MCF 10A (cell line): Measurements from ENCODE around the gene DMXL2. TPM values are rescaled to one million over a fixed set of nuclear protein-coding genes. Genes with fewer than 3 reads are reported as not detected.

Source experiments
- BruUV-seq: library from RNA; stranded (reverse); fragments of 400-500 nt; replicated peaks from 2 replicates; lab custom pipeline; 2021; lab: Mats Ljungman, UMichigan
- CTCF ChIA-PET: fragments of 300-600 bp; sonication (Branson Sonifier 250); formaldehyde crosslinking; extraction: SDS; loops from one replicate; lab custom pipeline; 2021; ENCODE audit warnings: antibody characterized with exemption, inconsistent platforms; lab: Yijun Ruan, JAX
- POLR2A ChIA-PET: fragments of 300-600, 350-650 bp; sonication (Branson Sonifier 250); formaldehyde crosslinking; extraction: SDS; loops from one replicate; lab custom pipeline; 2020; ENCODE audit warnings: antibody characterized with exemption, inconsistent platforms; lab: Yijun Ruan, JAX
- DNase-seq: peaks from one replicate; pipeline ENCODE4 v3.0.0-alpha.2; 2018; ENCODE audit not compliant: unreplicated experiment
- H3K27ac Mint-ChIP-seq: one replicate; pipeline ENCODE4 v1.8.0; 2022; ENCODE audit warnings: mild to moderate bottlenecking, low read depth, mixed read lengths; ENCODE audit not compliant: unreplicated experiment
- H3K27me3 Mint-ChIP-seq: one replicate; pipeline ENCODE4 v1.8.0; 2022; ENCODE audit warnings: mixed read lengths; ENCODE audit not compliant: insufficient read depth, unreplicated experiment
- H3K36me3 Mint-ChIP-seq: one replicate; pipeline ENCODE4 v1.8.0; 2022; ENCODE audit warnings: mild to moderate bottlenecking, moderate library complexity, mixed read lengths; ENCODE audit not compliant: insufficient read depth, unreplicated experiment
- H3K4me1 Mint-ChIP-seq: one replicate; pipeline ENCODE4 v1.8.0; 2022; ENCODE audit warnings: mixed read lengths; ENCODE audit not compliant: insufficient read depth, unreplicated experiment
- H3K4me3 Mint-ChIP-seq: one replicate; pipeline ENCODE4 v1.8.0; 2022; ENCODE audit warnings: mild to moderate bottlenecking, moderate library complexity, mixed read lengths; ENCODE audit not compliant: unreplicated experiment
- H3K9me3 Mint-ChIP-seq: one replicate; pipeline ENCODE4 v1.8.0; 2022; ENCODE audit warnings: mixed read lengths; ENCODE audit not compliant: unreplicated experiment
- CTCF ChIP-seq: fragments of 200-600 bp; IDR thresholded peaks from one replicate; pipeline ENCODE4 v1.8.0; 2022; ENCODE audit warnings: antibody characterized with exemption, mild to moderate bottlenecking; ENCODE audit not compliant: unreplicated experiment
- intact Hi-C: fragments of 100-400 bp; cut with micrococcal nuclease; formaldehyde crosslinking; loops from 2 replicates; pipeline ENCODE4 v1.14.1; 2022
- total RNA-seq: library from RNA; stranded (reverse); gene quantifications from 2 replicates; pipeline ENCODE4 v1.2.3, GENCODE V29; 2022

Gene DMXL2
- total RNA-seq, 1 experiment from 2014 or later: 13.6 TPM

- no TSS peak for BruUV-seq
- Mint-ChIP-seq H3K27me3 (no peaks in the 10 kb centered on the region), H3K4me1 (peaks cover 27% of the 10 kb centered on the region), H3K36me3 (no peaks in the 10 kb centered on the region), H3K4me3 (no peak overlapping the region), H3K27ac (no peak overlapping the region), H3K9me3 (no peaks in the 10 kb centered on the region)
- intact Hi-C loops: no loop called here
- ChIA-PET CTCF (no interaction called here), POLR2A (interaction anchor here (1.5 kb wide), 1 partner anchor 19 kb away, joined by 6 read pairs; the partner anchor contains the start of gene DMXL2)
- TF ChIP-seq CTCF: no peak
- DNase-seq: no peak
These were observed 19.6 kb downstream of the DMXL2 start for GRCh38 chr15:51603002-51603401.

- intact Hi-C loops: no loop called here
- Mint-ChIP-seq H3K4me1 (peaks cover 27% of the 10 kb centered on the region), H3K9me3 (no peaks in the 10 kb centered on the region), H3K4me3 (no peak overlapping the region), H3K27me3 (no peaks in the 10 kb centered on the region), H3K27ac (no peak overlapping the region), H3K36me3 (no peaks in the 10 kb centered on the region)
- ChIA-PET POLR2A (interaction anchor here (1.5 kb wide), 1 partner anchor 20 kb away, joined by 6 read pairs; the partner anchor contains the start of gene DMXL2), CTCF (interaction anchor here (0.6 to 1.0 kb wide), 2 partner anchors 18 to 87 kb away, joined by 3 read pairs; no protein-coding TSS in a partner anchor)
- no TSS peak for BruUV-seq
- TF ChIP-seq CTCF: no peak
- no peak for DNase-seq
These were observed 20.1 kb downstream of the DMXL2 start for GRCh38 chr15:51602484-51602883.

- Mint-ChIP-seq H3K27me3 (no peaks in the 10 kb centered on the region), H3K27ac (no peak overlapping the region), H3K36me3 (no peaks in the 10 kb centered on the region), H3K4me3 (no peak overlapping the region), H3K4me1 (peaks cover 27% of the 10 kb centered on the region), H3K9me3 (no peaks in the 10 kb centered on the region)
- intact Hi-C loops: no loop called here
- DNase-seq: no peak
- no peak for TF ChIP-seq CTCF
- ChIA-PET CTCF (interaction anchor here (0.6 to 1.0 kb wide), 4 partner anchors 18 to 135 kb away, joined by 3 to 5 read pairs (median 3); no protein-coding TSS in a partner anchor), POLR2A (interaction anchor here (1.1 to 1.5 kb wide), 2 partner anchors 12 to 20 kb away, joined by 3 to 6 read pairs; partner anchors contain the start of gene DMXL2)
- no TSS peak for BruUV-seq
These were observed 20.8 kb downstream of the DMXL2 start for GRCh38 chr15:51601801-51602200.

GRCh38 chr15:51600114-51600513, 22.5 kb downstream of the DMXL2 start:
- no peak for TF ChIP-seq CTCF
- H3K27me3 Mint-ChIP-seq: no peaks in the 10 kb centered on the region
- no peaks in the 10 kb centered on the region for H3K9me3 Mint-ChIP-seq
- intact Hi-C loops: no loop called here
- H3K27ac Mint-ChIP-seq: no peak overlapping the region
- ChIA-PET POLR2A (no interaction called here), CTCF (no interaction called here)
- H3K4me3 Mint-ChIP-seq: no peak overlapping the region
- H3K4me1 Mint-ChIP-seq: peaks cover 27% of the 10 kb centered on the region
- H3K36me3 Mint-ChIP-seq: no peaks in the 10 kb centered on the region
- DNase-seq: peak; percentile 76
- no TSS peak for BruUV-seq
